ENCODE results near the gene OGDHL. TPM values are rescaled to one million over a fixed set of nuclear protein-coding genes. Genes with fewer than 3 reads are reported as not detected.

Gene OGDHL
- total and polyA plus RNA-seq, 2 of the 13 experiments (the other 11 are each of a cell fraction or from before 2014, with no cell fraction given): 3.0 to 9.8 TPM

GRCh38 chr10:49737474-49738201 lies 24.5 kb downstream of the OGDHL start:
- H2AFZ ChIP-seq (ENCODE audit: low read length): no peak overlapping the region
- H3K27ac ChIP-seq (ENCODE audit: extremely low read length, insufficient read depth, low read length): no peak overlapping the region
- no peak overlapping the region for H3K9ac ChIP-seq (ENCODE audit: insufficient read depth, low read depth, low read length)
- ChIA-PET POLR2A (no interaction called here), CTCF (ENCODE audit: low intra/inter-chr PET ratio, low total read pairs) (no interaction called here)
- H3K79me2 ChIP-seq (ENCODE audit: insufficient read depth, low read length): no peaks in the 10 kb centered on the region
- H3K9me3 ChIP-seq (ENCODE audit: low read length): no peaks in the 10 kb centered on the region
- WGBS (ENCODE audit: low lambda C conversion rate): 89% methylated on average over 17 of the region's 19 CpGs
- no peaks in the 10 kb centered on the region for H3K4me1 ChIP-seq (ENCODE audit: insufficient read depth, low read length)
- DNase-seq (ENCODE audit: low spot score) (no peak), ATAC-seq (no peak), FAIRE-seq (no peak)
- H3K36me3 ChIP-seq (replicated peaks in 1 of 2; ENCODE audit: control insufficient read depth in 1 of 2, insufficient read depth in 2 of 2, low read length in 2 of 2): no peaks in the 10 kb centered on the region; a peak in 1 of 5 replicates
- H3K4me2 ChIP-seq (ENCODE audit: low read depth, low read length): no peak overlapping the region
- H4K20me1 ChIP-seq (ENCODE audit: insufficient read depth, low read length): no peaks in the 10 kb centered on the region
- no TSS peak for BruUV-seq (replicated peaks)
- intact Hi-C loops (cut with micrococcal nuclease; ENCODE audit: unreplicated experiment) (no loop called here), in situ Hi-C loops (cut with HindIII; ENCODE audit: extremely low pct_ligation_motif_present, low pct_unique_long_range_greater_than_20kb) (no loop called here)
- no peak for TF ChIP-seq CEBPB (IDR thresholded peaks at IDR 0.05; ENCODE audit: borderline replicate concordance, low read depth, low read length)
- no peaks in the 10 kb centered on the region for H3K27me3 ChIP-seq (ENCODE audit: control insufficient read depth in 1 of 2, insufficient read depth in 2 of 2, low read length in 2 of 2)
- H3K4me3 ChIP-seq (replicated peaks in 1 of 3; ENCODE audit: insufficient read depth in 1 of 3, low read depth in 2 of 3, low read length in 3 of 3): no peak overlapping the region

DNA sequence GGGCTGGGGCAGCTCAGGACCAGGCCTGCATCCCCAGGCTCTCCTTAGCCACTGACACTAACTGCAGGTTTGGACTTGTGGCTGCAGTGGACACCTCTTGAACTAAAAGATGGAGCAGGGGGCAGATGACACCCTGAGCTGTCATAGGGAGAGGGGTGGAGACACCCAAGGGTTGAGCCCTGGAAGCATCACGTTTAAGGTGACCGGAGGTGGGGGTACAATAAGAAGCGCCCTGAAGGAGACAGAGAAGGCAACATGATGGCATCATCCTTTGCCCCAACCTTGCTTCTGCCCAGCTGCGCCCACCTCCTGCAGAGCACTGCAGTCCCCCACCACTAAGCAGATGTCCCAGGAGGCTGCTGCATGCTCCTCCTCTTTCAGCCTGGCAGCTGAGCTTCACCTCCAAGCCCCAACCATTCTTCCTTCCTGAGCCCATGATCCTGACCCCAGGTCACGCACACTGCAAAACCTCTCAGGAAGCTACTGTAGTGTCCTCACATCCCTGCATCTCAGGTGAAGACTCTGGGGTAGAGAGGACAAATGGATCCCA lies 25.5 kb downstream of the OGDHL start:
- BruUV-seq (replicated peaks): no TSS peak
- TF ChIP-seq ZNF883 (CRISPR knock-in tag; IDR thresholded peaks at IDR 0.05; ENCODE audit: not compliant biosample characterization): no peak
- no peak for TF ChIP-seq BRCA1 (CRISPR knock-in tag; IDR thresholded peaks at IDR 0.05)
- TF ChIP-seq TBL1XR1 (IDR thresholded peaks at IDR 0.05; ENCODE audit: borderline replicate concordance, low read length, partially characterized antibody): no peak
- TF ChIP-seq, protein P1, sequence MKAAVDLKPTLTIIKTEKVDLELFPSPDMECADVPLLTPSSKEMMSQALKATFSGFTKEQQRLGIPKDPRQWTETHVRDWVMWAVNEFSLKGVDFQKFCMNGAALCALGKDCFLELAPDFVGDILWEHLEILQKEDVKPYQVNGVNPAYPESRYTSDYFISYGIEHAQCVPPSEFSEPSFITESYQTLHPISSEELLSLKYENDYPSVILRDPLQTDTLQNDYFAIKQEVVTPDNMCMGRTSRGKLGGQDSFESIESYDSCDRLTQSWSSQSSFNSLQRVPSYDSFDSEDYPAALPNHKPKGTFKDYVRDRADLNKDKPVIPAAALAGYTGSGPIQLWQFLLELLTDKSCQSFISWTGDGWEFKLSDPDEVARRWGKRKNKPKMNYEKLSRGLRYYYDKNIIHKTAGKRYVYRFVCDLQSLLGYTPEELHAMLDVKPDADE (CRISPR knock-in tag; IDR thresholded peaks at IDR 0.05): no peak
- TF ChIP-seq PRDM15 (CRISPR knock-in tag; IDR thresholded peaks at IDR 0.05): no peak
- TF ChIP-seq JUN (CRISPR knock-in tag; IDR thresholded peaks at IDR 0.05): no peak
- TF ChIP-seq HDAC2 (CRISPR knock-in tag; IDR thresholded peaks at IDR 0.05): no peak
- no peak for TF ChIP-seq ZNF260 (CRISPR knock-in tag; IDR thresholded peaks at IDR 0.05; ENCODE audit: borderline replicate concordance, low read depth)
- TF ChIP-seq RFXAP (CRISPR knock-in tag; IDR thresholded peaks at IDR 0.05; ENCODE audit: borderline replicate concordance): no peak
- TF ChIP-seq ZNF460 (CRISPR knock-in tag; IDR thresholded peaks at IDR 0.05; ENCODE audit: borderline replicate concordance): no peak
- TF ChIP-seq ZNF33B (CRISPR knock-in tag; IDR thresholded peaks at IDR 0.05): no peak
- TF ChIP-seq STAT5B (CRISPR knock-in tag; IDR thresholded peaks at IDR 0.05): no peak
- TF ChIP-seq ETV6 (CRISPR knock-in tag; conservative IDR thresholded peaks at IDR 0.05): no peak

More for the DNA sequence above, 25.5 kb downstream of the OGDHL start:
- intact Hi-C loops (cut with micrococcal nuclease; ENCODE audit: unreplicated experiment): no loop called here
- Histone ChIP-seq H3K4me2 (ENCODE audit: low read depth, low read length) (no peak overlapping the region), H2AFZ (ENCODE audit: low read length) (no peak overlapping the region), H4K20me1 (ENCODE audit: insufficient read depth, low read length) (no peaks in the 10 kb centered on the region), H3K27me3 (ENCODE audit: control insufficient read depth in 1 of 2, insufficient read depth in 2 of 2, low read length in 2 of 2) (no peaks in the 10 kb centered on the region), H3K4me1 (ENCODE audit: insufficient read depth, low read length) (no peaks in the 10 kb centered on the region), H3K79me2 (ENCODE audit: insufficient read depth, low read length) (no peaks in the 10 kb centered on the region), H3K4me3 (replicated peaks in 1 of 3; ENCODE audit: insufficient read depth in 1 of 3, low read depth in 2 of 3, low read length in 3 of 3) (no peak overlapping the region), H3K27ac (ENCODE audit: extremely low read length, insufficient read depth, low read length) (no peak overlapping the region), H3K9ac (ENCODE audit: insufficient read depth, low read depth, low read length) (no peak overlapping the region), H3K9me3 (ENCODE audit: low read length) (no peaks in the 10 kb centered on the region), H3K36me3 (replicated peaks in 1 of 2; ENCODE audit: control insufficient read depth in 1 of 2, insufficient read depth in 2 of 2, low read length in 2 of 2) (no peaks in the 10 kb centered on the region)
- ATAC-seq (no peak), FAIRE-seq (no peak), DNase-seq (ENCODE audit: low spot score) (no peak)
- ChIA-PET POLR2A (no interaction called here), CTCF (ENCODE audit: low intra/inter-chr PET ratio, low total read pairs) (no interaction called here)
- in situ Hi-C loops (cut with HindIII; ENCODE audit: extremely low pct_ligation_motif_present, low pct_unique_long_range_greater_than_20kb): no loop called here
- WGBS (ENCODE audit: low lambda C conversion rate): 78% methylated on average over 3 of the region's 5 CpGs
